ENCODE data around the gene SCP2.
A peak's percentile ranks its signal among the peaks of the same experiment; 100 is the strongest.

Gene SCP2

GRCh38 chr1:53047737-53048736, 121.0 kb downstream of the SCP2 start:
- Histone ChIP-seq H4K20me1 (ENCODE audit: insufficient read depth, low read length) (no peaks in the 10 kb centered on the region), H3K9ac (ENCODE audit: low read depth, low read length) (no peak overlapping the region), H3K4me2 (ENCODE audit: insufficient read depth, low read length) (no peak overlapping the region), H3K79me2 (ENCODE audit: insufficient read depth, low read length) (no peaks in the 10 kb centered on the region), H3K27ac (ENCODE audit: low read length) (0 out of 2 replicates have a peak overlapping the region, but pooled peaks have one; percentile 4), H3K36me3 (ENCODE audit: insufficient read depth, low read length) (peaks cover 31% of the 10 kb centered on the region; the same call in 1 of the 2 replicates), H3K9me3 (ENCODE audit: insufficient read depth, low read length, severe bottlenecking) (no peaks in the 10 kb centered on the region), H3K4me1 (ENCODE audit: insufficient read depth, low read length) (no peaks in the 10 kb centered on the region), H3K4me3 (ENCODE audit: low read depth in 1 of 2, low read length in 2 of 2) (no peak overlapping the region), H2AFZ (ENCODE audit: low read depth, low read length) (no peak overlapping the region), H3K27me3 (ENCODE audit: insufficient read depth, low read length, poor library complexity) (no peaks in the 10 kb centered on the region)
- peak; percentile 40 for DNase-seq
- TF ChIP-seq, protein P1, sequence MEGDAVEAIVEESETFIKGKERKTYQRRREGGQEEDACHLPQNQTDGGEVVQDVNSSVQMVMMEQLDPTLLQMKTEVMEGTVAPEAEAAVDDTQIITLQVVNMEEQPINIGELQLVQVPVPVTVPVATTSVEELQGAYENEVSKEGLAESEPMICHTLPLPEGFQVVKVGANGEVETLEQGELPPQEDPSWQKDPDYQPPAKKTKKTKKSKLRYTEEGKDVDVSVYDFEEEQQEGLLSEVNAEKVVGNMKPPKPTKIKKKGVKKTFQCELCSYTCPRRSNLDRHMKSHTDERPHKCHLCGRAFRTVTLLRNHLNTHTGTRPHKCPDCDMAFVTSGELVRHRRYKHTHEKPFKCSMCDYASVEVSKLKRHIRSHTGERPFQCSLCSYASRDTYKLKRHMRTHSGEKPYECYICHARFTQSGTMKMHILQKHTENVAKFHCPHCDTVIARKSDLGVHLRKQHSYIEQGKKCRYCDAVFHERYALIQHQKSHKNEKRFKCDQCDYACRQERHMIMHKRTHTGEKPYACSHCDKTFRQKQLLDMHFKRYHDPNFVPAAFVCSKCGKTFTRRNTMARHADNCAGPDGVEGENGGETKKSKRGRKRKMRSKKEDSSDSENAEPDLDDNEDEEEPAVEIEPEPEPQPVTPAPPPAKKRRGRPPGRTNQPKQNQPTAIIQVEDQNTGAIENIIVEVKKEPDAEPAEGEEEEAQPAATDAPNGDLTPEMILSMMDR (IDR thresholded peaks at IDR 0.05; ENCODE audit: borderline replicate concordance, extremely low read depth, low read length, poor library complexity, severe bottlenecking) = no peak
- no peak for TF ChIP-seq EZH2 (IDR thresholded peaks at IDR 0.05; ENCODE audit: borderline replicate concordance, low read depth, low read length, severe bottlenecking)
- peak; percentile 70 for ATAC-seq (ENCODE audit: insufficient read depth, low read depth)

DNA sequence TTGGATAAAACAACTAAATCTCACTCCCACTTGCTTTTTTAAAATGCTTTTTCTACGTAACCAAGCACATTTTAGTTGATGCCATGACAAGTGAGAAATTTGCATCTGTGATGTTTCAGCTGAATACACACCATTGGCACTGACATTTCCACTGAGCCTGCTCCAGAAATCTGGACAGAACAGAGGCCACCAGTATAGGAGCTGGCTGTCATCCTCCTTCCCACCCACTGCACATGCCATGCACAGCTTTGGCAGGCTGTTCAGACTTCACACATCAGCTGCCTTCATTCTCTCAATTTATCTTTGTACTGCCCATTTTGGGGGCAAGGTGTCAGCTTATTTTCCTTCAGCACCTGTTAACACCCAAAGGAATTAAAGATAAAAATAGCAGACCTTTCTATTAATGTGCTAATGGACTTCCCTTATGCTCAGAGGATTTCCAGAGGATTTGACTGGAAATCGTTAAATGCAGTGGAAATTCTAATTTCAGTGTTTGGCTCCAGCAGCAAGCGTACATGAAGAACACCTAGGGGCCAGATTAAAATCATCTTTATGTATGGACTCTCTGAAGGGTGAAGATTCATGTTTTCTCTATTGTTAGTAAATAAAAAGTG, 122.0 kb downstream of the SCP2 start:
- no peak for ATAC-seq (ENCODE audit: insufficient read depth, low read depth)
- H3K36me3 ChIP-seq (ENCODE audit: insufficient read depth, low read length) = peaks cover 36% of the 10 kb centered on the region; the same call in 1 of the 2 replicates
- H3K4me2 ChIP-seq (ENCODE audit: insufficient read depth, low read length) = no peak overlapping the region

GRCh38 chr1:53049574-53049967, 122.5 kb downstream of the SCP2 start:
- no peak overlapping the region for H3K4me3 ChIP-seq (ENCODE audit: low read depth in 1 of 2, low read length in 2 of 2)
- H2AFZ ChIP-seq (ENCODE audit: low read depth, low read length) = no peak overlapping the region
- no peak for DNase-seq
- H3K79me2 ChIP-seq (ENCODE audit: insufficient read depth, low read length) = no peaks in the 10 kb centered on the region
- ATAC-seq (ENCODE audit: insufficient read depth, low read depth) = no peak
- H3K9ac ChIP-seq (ENCODE audit: low read depth, low read length) = no peak overlapping the region
- no peak overlapping the region for H3K27ac ChIP-seq (ENCODE audit: low read length)
- peaks cover 36% of the 10 kb centered on the region; the same call in 1 of the 2 replicates for H3K36me3 ChIP-seq (ENCODE audit: insufficient read depth, low read length)
- no peaks in the 10 kb centered on the region for H3K4me1 ChIP-seq (ENCODE audit: insufficient read depth, low read length)
- H4K20me1 ChIP-seq (ENCODE audit: insufficient read depth, low read length) = no peaks in the 10 kb centered on the region
- TF ChIP-seq, protein P1 (IDR thresholded peaks at IDR 0.05; ENCODE audit: borderline replicate concordance, extremely low read depth, low read length, poor library complexity, severe bottlenecking) = no peak
- no peak for TF ChIP-seq EZH2 (IDR thresholded peaks at IDR 0.05; ENCODE audit: borderline replicate concordance, low read depth, low read length, severe bottlenecking)
- H3K27me3 ChIP-seq (ENCODE audit: insufficient read depth, low read length, poor library complexity) = no peaks in the 10 kb centered on the region
- no peaks in the 10 kb centered on the region for H3K9me3 ChIP-seq (ENCODE audit: insufficient read depth, low read length, severe bottlenecking)
- no peak overlapping the region for H3K4me2 ChIP-seq (ENCODE audit: insufficient read depth, low read length)

More for the DNA sequence above, 122.0 kb downstream of the SCP2 start:
- Histone ChIP-seq H3K27me3 (ENCODE audit: insufficient read depth, low read length, poor library complexity) (no peaks in the 10 kb centered on the region), H4K20me1 (ENCODE audit: insufficient read depth, low read length) (no peaks in the 10 kb centered on the region), H3K4me1 (ENCODE audit: insufficient read depth, low read length) (no peaks in the 10 kb centered on the region), H2AFZ (ENCODE audit: low read depth, low read length) (no peak overlapping the region), H3K4me3 (ENCODE audit: low read depth in 1 of 2, low read length in 2 of 2) (no peak overlapping the region), H3K9me3 (ENCODE audit: insufficient read depth, low read length, severe bottlenecking) (no peaks in the 10 kb centered on the region), H3K9ac (ENCODE audit: low read depth, low read length) (no peak overlapping the region), H3K79me2 (ENCODE audit: insufficient read depth, low read length) (no peaks in the 10 kb centered on the region), H3K27ac (ENCODE audit: low read length) (no peak overlapping the region)
- TF ChIP-seq EZH2 (IDR thresholded peaks at IDR 0.05; ENCODE audit: borderline replicate concordance, low read depth, low read length, severe bottlenecking) = no peak
- TF ChIP-seq, protein P1 (IDR thresholded peaks at IDR 0.05; ENCODE audit: borderline replicate concordance, extremely low read depth, low read length, poor library complexity, severe bottlenecking) = no peak
- DNase-seq = no peak

All from DND-41 (cell line).